WTC11 (cell line): Measurements from ENCODE around the gene AASS. TPM values are rescaled to one million over a fixed set of nuclear protein-coding genes. Genes with fewer than 3 reads are reported as not detected.

ENCODE experiments used
- ATAC-seq: fragments of 200-7000 bp; cut with Tn5 transposase; 2 replicates; pipeline ENCODE4 v1.10.0; 2021; ENCODE audit warnings: mild to moderate bottlenecking, moderate library complexity
- CTCF ChIA-PET: fragments of 300-600 bp; sonication (Branson Sonifier 250); formaldehyde crosslinking; loops from one replicate; lab custom pipeline; 2021; ENCODE audit warnings: antibody characterized with exemption; lab: Charles Lee
- POLR2A ChIA-PET: fragments of 350-600 bp; sonication (Branson Sonifier 250); formaldehyde crosslinking; loops from one replicate; lab custom pipeline; 2021; ENCODE audit warnings: antibody characterized with exemption; lab: Charles Lee
- DNase-seq: peaks from one replicate; pipeline ENCODE4 v3.0.0; 2021; ENCODE audit warnings: low spot score
- H3K27ac Mint-ChIP-seq: 2 replicates; pipeline ENCODE4 v1.8.0; 2021; ENCODE audit warnings: mixed read lengths
- H3K27me3 Mint-ChIP-seq: 2 replicates; pipeline ENCODE4 v1.8.0; 2021; ENCODE audit warnings: low read depth, mild to moderate bottlenecking, moderate library complexity, mixed read lengths
- H3K36me3 Mint-ChIP-seq: 2 replicates; pipeline ENCODE4 v1.8.0; 2021; ENCODE audit warnings: mixed read lengths
- H3K4me1 Mint-ChIP-seq: 2 replicates; pipeline ENCODE4 v1.8.0; 2022; ENCODE audit warnings: mixed read lengths
- H3K4me3 Mint-ChIP-seq: 2 replicates; pipeline ENCODE4 v1.8.0; 2021; ENCODE audit warnings: mild to moderate bottlenecking, moderate library complexity, mixed read lengths
- H3K9me3 Mint-ChIP-seq: 2 replicates; pipeline ENCODE4 v1.8.0; 2021; ENCODE audit warnings: mixed read lengths
- ELF4 ChIP-seq: sonication (generic); formaldehyde crosslinking; IDR thresholded peaks from 2 replicates; pipeline ENCODE4 v1.8.1; 2022; ENCODE audit warnings: low read depth, mild to moderate bottlenecking, moderate library complexity, missing genetic modification reagents
- ETV6 ChIP-seq: sonication (generic); formaldehyde crosslinking; IDR thresholded peaks from 2 replicates; pipeline ENCODE4 v1.8.1; 2022; ENCODE audit warnings: mild to moderate bottlenecking, missing genetic modification reagents
- IRF2 ChIP-seq: sonication (generic); formaldehyde crosslinking; IDR thresholded peaks from 2 replicates; pipeline ENCODE4 v1.8.0; 2022; ENCODE audit warnings: low read depth, missing genetic modification reagents, borderline replicate concordance
- JAZF1 ChIP-seq: fragments of 250-450 bp; sonication (Bioruptor Pico); IDR thresholded peaks from 2 replicates; pipeline ENCODE4 v1.9.0; 2021; ENCODE audit warnings: moderate library complexity, mild to moderate bottlenecking, inconsistent platforms
- OVOL2 ChIP-seq: fragments of 250-450 bp; sonication (Bioruptor Pico); IDR thresholded peaks from 2 replicates; pipeline ENCODE4 v1.9.0; 2021; ENCODE audit warnings: mild to moderate bottlenecking, borderline replicate concordance
- RELA ChIP-seq: sonication (generic); formaldehyde crosslinking; IDR thresholded peaks from 2 replicates; pipeline ENCODE4 v1.8.1; 2022; ENCODE audit warnings: missing genetic modification reagents, mild to moderate bottlenecking, borderline replicate concordance
- SMAD3 ChIP-seq: sonication (generic); formaldehyde crosslinking; IDR thresholded peaks from 2 replicates; pipeline ENCODE4 v1.8.0; 2022; ENCODE audit warnings: missing genetic modification reagents, mild to moderate bottlenecking, borderline replicate concordance
- SOX15 ChIP-seq: fragments of 250-450 bp; sonication (Bioruptor Pico); IDR thresholded peaks from 2 replicates; pipeline ENCODE4 v1.9.0; 2021; ENCODE audit warnings: mild to moderate bottlenecking
- TEAD1 ChIP-seq: sonication (generic); formaldehyde crosslinking; IDR thresholded peaks from 2 replicates; pipeline ENCODE4 v1.8.0; 2022; ENCODE audit warnings: mild to moderate bottlenecking, missing genetic modification reagents
- ZNF423 ChIP-seq: fragments of 250-450 bp; sonication (Bioruptor Pico); IDR thresholded peaks from 2 replicates; pipeline ENCODE4 v2.1.2; 2022; ENCODE audit warnings: mild to moderate bottlenecking, moderate library complexity
- total RNA-seq: library from RNA; stranded (reverse); gene quantifications from 3 replicates; pipeline ENCODE4 v1.2.3, GENCODE V29; 2021
- TF ChIP-seq, protein P1 (sequence below): sonication (generic); formaldehyde crosslinking; IDR thresholded peaks from 2 replicates; pipeline ENCODE4 v1.8.1; 2023; ENCODE audit warnings: mild to moderate bottlenecking, missing genetic modification reagents, moderate library complexity
- TF ChIP-seq, protein P2 (sequence below): sonication (generic); formaldehyde crosslinking; IDR thresholded peaks from 2 replicates; pipeline ENCODE4 v1.8.1; 2022; ENCODE audit warnings: low read depth, mild to moderate bottlenecking, moderate library complexity, missing genetic modification reagents, borderline replicate concordance
- TF ChIP-seq, protein P3 (sequence below): fragments of 200-600 bp; IDR thresholded peaks from 2 replicates; pipeline ENCODE4 v1.8.0; 2022; ENCODE audit warnings: antibody characterized with exemption
- TF ChIP-seq, protein P4 (sequence below): sonication (generic); formaldehyde crosslinking; IDR thresholded peaks from 2 replicates; pipeline ENCODE4 v1.8.1; 2022; ENCODE audit warnings: missing genetic modification reagents, borderline replicate concordance
- TF ChIP-seq, protein P5 (sequence below): sonication (generic); formaldehyde crosslinking; IDR thresholded peaks from 2 replicates; pipeline ENCODE4 v1.8.0; 2022; ENCODE audit warnings: mild to moderate bottlenecking, missing genetic modification reagents
- TF ChIP-seq, protein P6 (sequence below): fragments of 250-450 bp; sonication (Bioruptor Pico); IDR thresholded peaks from 2 replicates; pipeline ENCODE4 v1.9.0; 2021; ENCODE audit warnings: mild to moderate bottlenecking
- TF ChIP-seq, protein P7 (sequence below): fragments of 250-450 bp; sonication (Bioruptor Pico); IDR thresholded peaks from 2 replicates; pipeline ENCODE4 v1.9.0; 2021; ENCODE audit warnings: moderate library complexity, mild to moderate bottlenecking, inconsistent platforms, borderline replicate concordance
- TF ChIP-seq, protein P8 (sequence below): fragments of 250-450 bp; sonication (Bioruptor Pico); IDR thresholded peaks from 2 replicates; pipeline ENCODE4 v1.8.0; 2021; ENCODE audit warnings: mild to moderate bottlenecking

The AASS gene
- total RNA-seq, 1 experiment from 2014 or later, result 308 TPM

DNA sequence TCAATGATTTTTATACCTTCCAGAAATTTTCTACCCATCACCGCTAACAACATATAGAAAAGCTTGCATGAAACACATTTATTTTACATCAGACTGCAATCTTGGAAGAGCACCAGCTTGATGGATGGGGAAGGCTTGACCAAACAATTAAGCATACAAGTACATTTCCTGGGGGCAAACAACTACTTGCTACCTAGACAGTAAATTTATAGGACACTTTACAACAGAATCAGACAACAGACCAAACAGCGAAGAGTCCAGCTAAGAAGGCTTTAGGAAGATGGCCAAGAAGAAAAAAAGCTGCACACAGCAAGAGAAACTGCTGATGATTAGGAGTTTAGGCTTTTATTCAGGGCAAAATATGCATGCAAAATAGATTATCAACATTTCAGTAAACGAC lies 8.0 kb downstream of the AASS start:
- H3K36me3 Mint-ChIP-seq, result peaks cover 48% of the 10 kb centered on the region
- TF ChIP-seq, protein P1, sequence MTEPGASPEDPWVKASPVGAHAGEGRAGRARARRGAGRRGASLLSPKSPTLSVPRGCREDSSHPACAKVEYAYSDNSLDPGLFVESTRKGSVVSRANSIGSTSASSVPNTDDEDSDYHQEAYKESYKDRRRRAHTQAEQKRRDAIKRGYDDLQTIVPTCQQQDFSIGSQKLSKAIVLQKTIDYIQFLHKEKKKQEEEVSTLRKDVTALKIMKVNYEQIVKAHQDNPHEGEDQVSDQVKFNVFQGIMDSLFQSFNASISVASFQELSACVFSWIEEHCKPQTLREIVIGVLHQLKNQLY (CRISPR knock-in tag), result no peak
- TF ChIP-seq TEAD1 (CRISPR knock-in tag) (no peak), RELA (no peak), IRF2 (no peak), ZNF423 (CRISPR knock-in tag) (no peak), SOX15 (CRISPR knock-in tag) (no peak), SMAD3 (CRISPR knock-in tag) (no peak), ETV6 (CRISPR knock-in tag) (no peak), ELF4 (no peak), JAZF1 (CRISPR knock-in tag) (no peak), OVOL2 (CRISPR knock-in tag) (no peak)
- TF ChIP-seq, protein P2, sequence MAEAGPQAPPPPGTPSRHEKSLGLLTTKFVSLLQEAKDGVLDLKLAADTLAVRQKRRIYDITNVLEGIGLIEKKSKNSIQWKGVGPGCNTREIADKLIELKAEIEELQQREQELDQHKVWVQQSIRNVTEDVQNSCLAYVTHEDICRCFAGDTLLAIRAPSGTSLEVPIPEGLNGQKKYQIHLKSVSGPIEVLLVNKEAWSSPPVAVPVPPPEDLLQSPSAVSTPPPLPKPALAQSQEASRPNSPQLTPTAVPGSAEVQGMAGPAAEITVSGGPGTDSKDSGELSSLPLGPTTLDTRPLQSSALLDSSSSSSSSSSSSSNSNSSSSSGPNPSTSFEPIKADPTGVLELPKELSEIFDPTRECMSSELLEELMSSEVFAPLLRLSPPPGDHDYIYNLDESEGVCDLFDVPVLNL (CRISPR knock-in tag), result no peak
- TF ChIP-seq, protein P3, sequence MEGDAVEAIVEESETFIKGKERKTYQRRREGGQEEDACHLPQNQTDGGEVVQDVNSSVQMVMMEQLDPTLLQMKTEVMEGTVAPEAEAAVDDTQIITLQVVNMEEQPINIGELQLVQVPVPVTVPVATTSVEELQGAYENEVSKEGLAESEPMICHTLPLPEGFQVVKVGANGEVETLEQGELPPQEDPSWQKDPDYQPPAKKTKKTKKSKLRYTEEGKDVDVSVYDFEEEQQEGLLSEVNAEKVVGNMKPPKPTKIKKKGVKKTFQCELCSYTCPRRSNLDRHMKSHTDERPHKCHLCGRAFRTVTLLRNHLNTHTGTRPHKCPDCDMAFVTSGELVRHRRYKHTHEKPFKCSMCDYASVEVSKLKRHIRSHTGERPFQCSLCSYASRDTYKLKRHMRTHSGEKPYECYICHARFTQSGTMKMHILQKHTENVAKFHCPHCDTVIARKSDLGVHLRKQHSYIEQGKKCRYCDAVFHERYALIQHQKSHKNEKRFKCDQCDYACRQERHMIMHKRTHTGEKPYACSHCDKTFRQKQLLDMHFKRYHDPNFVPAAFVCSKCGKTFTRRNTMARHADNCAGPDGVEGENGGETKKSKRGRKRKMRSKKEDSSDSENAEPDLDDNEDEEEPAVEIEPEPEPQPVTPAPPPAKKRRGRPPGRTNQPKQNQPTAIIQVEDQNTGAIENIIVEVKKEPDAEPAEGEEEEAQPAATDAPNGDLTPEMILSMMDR, result no peak
- TF ChIP-seq, protein P4, sequence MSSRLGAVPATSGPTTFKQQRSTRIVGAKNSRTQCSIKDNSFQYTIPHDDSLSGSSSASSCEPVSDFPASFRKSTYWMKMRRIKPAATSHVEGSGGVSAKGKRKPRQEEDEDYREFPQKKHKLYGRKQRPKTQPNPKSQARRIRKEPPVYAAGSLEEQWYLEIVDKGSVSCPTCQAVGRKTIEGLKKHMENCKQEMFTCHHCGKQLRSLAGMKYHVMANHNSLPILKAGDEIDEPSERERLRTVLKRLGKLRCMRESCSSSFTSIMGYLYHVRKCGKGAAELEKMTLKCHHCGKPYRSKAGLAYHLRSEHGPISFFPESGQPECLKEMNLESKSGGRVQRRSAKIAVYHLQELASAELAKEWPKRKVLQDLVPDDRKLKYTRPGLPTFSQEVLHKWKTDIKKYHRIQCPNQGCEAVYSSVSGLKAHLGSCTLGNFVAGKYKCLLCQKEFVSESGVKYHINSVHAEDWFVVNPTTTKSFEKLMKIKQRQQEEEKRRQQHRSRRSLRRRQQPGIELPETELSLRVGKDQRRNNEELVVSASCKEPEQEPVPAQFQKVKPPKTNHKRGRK (CRISPR knock-in tag), result no peak
- TF ChIP-seq, protein P5, sequence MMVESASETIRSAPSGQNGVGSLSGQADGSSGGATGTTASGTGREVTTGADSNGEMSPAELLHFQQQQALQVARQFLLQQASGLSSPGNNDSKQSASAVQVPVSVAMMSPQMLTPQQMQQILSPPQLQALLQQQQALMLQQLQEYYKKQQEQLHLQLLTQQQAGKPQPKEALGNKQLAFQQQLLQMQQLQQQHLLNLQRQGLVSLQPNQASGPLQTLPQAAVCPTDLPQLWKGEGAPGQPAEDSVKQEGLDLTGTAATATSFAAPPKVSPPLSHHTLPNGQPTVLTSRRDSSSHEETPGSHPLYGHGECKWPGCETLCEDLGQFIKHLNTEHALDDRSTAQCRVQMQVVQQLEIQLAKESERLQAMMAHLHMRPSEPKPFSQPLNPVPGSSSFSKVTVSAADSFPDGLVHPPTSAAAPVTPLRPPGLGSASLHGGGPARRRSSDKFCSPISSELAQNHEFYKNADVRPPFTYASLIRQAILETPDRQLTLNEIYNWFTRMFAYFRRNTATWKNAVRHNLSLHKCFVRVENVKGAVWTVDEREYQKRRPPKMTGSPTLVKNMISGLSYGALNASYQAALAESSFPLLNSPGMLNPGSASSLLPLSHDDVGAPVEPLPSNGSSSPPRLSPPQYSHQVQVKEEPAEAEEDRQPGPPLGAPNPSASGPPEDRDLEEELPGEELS, result no peak
- TF ChIP-seq, protein P6, sequence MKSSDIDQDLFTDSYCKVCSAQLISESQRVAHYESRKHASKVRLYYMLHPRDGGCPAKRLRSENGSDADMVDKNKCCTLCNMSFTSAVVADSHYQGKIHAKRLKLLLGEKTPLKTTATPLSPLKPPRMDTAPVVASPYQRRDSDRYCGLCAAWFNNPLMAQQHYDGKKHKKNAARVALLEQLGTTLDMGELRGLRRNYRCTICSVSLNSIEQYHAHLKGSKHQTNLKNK (CRISPR knock-in tag), result no peak
- TF ChIP-seq, protein P7, sequence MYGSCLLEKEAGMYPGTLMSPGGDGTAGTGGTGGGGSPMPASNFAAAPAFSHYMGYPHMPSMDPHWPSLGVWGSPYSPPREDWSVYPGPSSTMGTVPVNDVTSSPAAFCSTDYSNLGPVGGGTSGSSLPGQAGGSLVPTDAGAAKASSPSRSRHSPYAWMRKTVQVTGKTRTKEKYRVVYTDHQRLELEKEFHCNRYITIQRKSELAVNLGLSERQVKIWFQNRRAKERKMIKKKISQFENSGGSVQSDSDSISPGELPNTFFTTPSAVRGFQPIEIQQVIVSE (CRISPR knock-in tag), result no peak
- TF ChIP-seq, protein P8, sequence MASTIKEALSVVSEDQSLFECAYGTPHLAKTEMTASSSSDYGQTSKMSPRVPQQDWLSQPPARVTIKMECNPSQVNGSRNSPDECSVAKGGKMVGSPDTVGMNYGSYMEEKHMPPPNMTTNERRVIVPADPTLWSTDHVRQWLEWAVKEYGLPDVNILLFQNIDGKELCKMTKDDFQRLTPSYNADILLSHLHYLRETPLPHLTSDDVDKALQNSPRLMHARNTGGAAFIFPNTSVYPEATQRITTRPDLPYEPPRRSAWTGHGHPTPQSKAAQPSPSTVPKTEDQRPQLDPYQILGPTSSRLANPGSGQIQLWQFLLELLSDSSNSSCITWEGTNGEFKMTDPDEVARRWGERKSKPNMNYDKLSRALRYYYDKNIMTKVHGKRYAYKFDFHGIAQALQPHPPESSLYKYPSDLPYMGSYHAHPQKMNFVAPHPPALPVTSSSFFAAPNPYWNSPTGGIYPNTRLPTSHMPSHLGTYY, result no peak
- peaks cover 56% of the 10 kb centered on the region for H3K4me1 Mint-ChIP-seq
- peak overlapping the region; percentile 52 for H3K4me3 Mint-ChIP-seq
- H3K27me3 Mint-ChIP-seq, result no peaks in the 10 kb centered on the region
- POLR2A ChIA-PET, result no interaction called here
- no peaks in the 10 kb centered on the region for H3K9me3 Mint-ChIP-seq
- DNase-seq (no peak), ATAC-seq (no peak)
- peak overlapping the region; percentile 62; the same call in 1 of the 2 replicates for H3K27ac Mint-ChIP-seq
- CTCF ChIA-PET, result interaction anchor here (0.8 to 2.3 kb wide), 2 partner anchors 11 to 43 kb away, joined by 3 to 8 read pairs; no protein-coding TSS in a partner anchor
